ENCODE data around the gene MINDY3. TPM values are rescaled to one million over a fixed set of nuclear protein-coding genes. Genes with fewer than 3 reads are reported as not detected.

The MINDY3 gene
- 32.8 and 38.9 TPM in 2 replicates for total RNA-seq

GRCh38 chr10:15859906-15860691 lies at the start of gene MINDY3:
Gene MINDY3, minus strand, starts transcription at chr10:15860507. Its CDS starts 208 bp downstream, at chr10:15860299.

Other genes starting within 250 kb of the MINDY3 start
- gene ITGA8, start 140.6 kb downstream of the MINDY3 start, total RNA-seq: under 0.01 and 13.9 TPM in 2 replicates

All from placental pericyte (primary cell).